H1 (cell line): ENCODE results near the gene GP1BB.

ENCODE experiments used
- EGR1 ChIP-seq: IDR thresholded peaks from 2 replicates; pipeline ENCODE4 v1.6.1; 2011; ENCODE audit warnings: low read depth, low read length, borderline replicate concordance
- EP300 ChIP-seq, 2 experiments: IDR thresholded peaks; 1 replicate in 1 of 2; 2 replicates in 1 of 2; pipeline ENCODE4 v1.6.1; 2011 to 2012; ENCODE audit warnings: low read depth in 2 of 2, low read length in 2 of 2, mild to moderate bottlenecking in 2 of 2, borderline replicate concordance in 1 of 2, inconsistent platforms in 1 of 2, moderate library complexity in 1 of 2
- EZH2 ChIP-seq: fragments of 200-600 bp; sonication (generic); IDR thresholded peaks from 2 replicates; pipeline ENCODE4 v1.7.1; 2012; ENCODE audit warnings: low read depth, mild to moderate bottlenecking, moderate library complexity, low read length, inconsistent platforms; ENCODE audit not compliant: severe bottlenecking
- GTF2F1 ChIP-seq: IDR thresholded peaks from 2 replicates; pipeline ENCODE4 v1.6.1; 2012; ENCODE audit warnings: low read depth, low read length, improper control_type of control experiment, borderline replicate concordance
- JUND ChIP-seq: IDR thresholded peaks from 2 replicates; pipeline ENCODE4 v1.6.1; 2011; ENCODE audit warnings: mild to moderate bottlenecking, improper control_type of control experiment, low read length
- KDM1A ChIP-seq: fragments of 200-600, 300-600 bp; sonication (generic); IDR thresholded peaks from 2 replicates; pipeline ENCODE4 v1.7.1; 2016; ENCODE audit warnings: mild to moderate bottlenecking, low read length, borderline replicate concordance
- POLR2A ChIP-seq, 2 experiments: IDR thresholded peaks; 1 replicate in 1 of 2; 2 replicates in 1 of 2; pipeline ENCODE4 v1.6.1; 2011; ENCODE audit warnings: low read depth in 2 of 2, low read length in 2 of 2, mild to moderate bottlenecking in 2 of 2; ENCODE audit errors: control extremely low read depth in 1 of 2
- POLR2AphosphoS5 ChIP-seq: IDR thresholded peaks from 2 replicates; pipeline ENCODE4 v1.6.1; 2011; ENCODE audit warnings: low read depth, low read length
- TF ChIP-seq, protein P1 (sequence below), 3 experiments: IDR thresholded peaks; 1 replicate in 2 of 3; 2 replicates in 1 of 3; pipeline versions ENCODE4 v1.5.1 to v1.6.1; 2011; ENCODE audit warnings: low read length in 3 of 3, mild to moderate bottlenecking in 3 of 3, inconsistent platforms in 2 of 3, low read depth in 1 of 3, moderate library complexity in 1 of 3; ENCODE audit not compliant: insufficient read depth in 1 of 3; ENCODE audit errors: control extremely low read depth in 1 of 3
- TF ChIP-seq, protein P2 (sequence below): IDR thresholded peaks from 2 replicates; pipeline ENCODE4 v1.6.1; 2011; ENCODE audit warnings: low read length, improper control_type of control experiment

DNA sequence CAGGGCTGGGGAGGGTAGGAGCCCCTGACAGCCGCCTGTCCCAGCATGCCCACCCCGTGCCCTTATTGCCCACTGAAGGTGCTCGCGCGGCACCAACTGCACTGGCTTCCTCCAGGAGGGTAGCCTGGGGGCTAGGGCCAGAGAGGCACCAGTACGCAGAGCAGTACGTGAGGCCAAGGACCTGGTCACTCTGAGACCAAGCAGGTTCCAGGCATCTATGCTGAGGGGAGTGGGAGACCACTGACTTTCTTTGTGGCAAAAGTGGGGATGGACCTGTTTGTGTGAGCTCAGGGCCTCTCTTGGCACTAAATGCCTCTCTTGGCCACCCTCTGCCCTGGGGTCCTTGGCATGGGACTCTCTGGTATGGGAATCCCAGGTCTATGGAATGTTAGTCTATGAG is 10.8 kb downstream of the GP1BB start:
- TF ChIP-seq, protein P1, sequence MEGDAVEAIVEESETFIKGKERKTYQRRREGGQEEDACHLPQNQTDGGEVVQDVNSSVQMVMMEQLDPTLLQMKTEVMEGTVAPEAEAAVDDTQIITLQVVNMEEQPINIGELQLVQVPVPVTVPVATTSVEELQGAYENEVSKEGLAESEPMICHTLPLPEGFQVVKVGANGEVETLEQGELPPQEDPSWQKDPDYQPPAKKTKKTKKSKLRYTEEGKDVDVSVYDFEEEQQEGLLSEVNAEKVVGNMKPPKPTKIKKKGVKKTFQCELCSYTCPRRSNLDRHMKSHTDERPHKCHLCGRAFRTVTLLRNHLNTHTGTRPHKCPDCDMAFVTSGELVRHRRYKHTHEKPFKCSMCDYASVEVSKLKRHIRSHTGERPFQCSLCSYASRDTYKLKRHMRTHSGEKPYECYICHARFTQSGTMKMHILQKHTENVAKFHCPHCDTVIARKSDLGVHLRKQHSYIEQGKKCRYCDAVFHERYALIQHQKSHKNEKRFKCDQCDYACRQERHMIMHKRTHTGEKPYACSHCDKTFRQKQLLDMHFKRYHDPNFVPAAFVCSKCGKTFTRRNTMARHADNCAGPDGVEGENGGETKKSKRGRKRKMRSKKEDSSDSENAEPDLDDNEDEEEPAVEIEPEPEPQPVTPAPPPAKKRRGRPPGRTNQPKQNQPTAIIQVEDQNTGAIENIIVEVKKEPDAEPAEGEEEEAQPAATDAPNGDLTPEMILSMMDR (IDR thresholded peaks at IDR 0.05; ENCODE audit: control extremely low read depth in 1 of 3, insufficient read depth in 1 of 3, low read depth in 1 of 3, low read length in 3 of 3): no peak
- no peak for TF ChIP-seq EP300 (IDR thresholded peaks at IDR 0.05; ENCODE audit: borderline replicate concordance in 1 of 2, low read depth in 2 of 2, low read length in 2 of 2)
- TF ChIP-seq EGR1: no peak
- no peak for TF ChIP-seq EZH2
- no peak for TF ChIP-seq POLR2A (IDR thresholded peaks at IDR 0.05; ENCODE audit: control extremely low read depth in 1 of 2, low read depth in 2 of 2, low read length in 2 of 2)
- no peak for TF ChIP-seq POLR2AphosphoS5
- TF ChIP-seq KDM1A: no peak
- TF ChIP-seq JUND: no peak
- TF ChIP-seq, protein P2, sequence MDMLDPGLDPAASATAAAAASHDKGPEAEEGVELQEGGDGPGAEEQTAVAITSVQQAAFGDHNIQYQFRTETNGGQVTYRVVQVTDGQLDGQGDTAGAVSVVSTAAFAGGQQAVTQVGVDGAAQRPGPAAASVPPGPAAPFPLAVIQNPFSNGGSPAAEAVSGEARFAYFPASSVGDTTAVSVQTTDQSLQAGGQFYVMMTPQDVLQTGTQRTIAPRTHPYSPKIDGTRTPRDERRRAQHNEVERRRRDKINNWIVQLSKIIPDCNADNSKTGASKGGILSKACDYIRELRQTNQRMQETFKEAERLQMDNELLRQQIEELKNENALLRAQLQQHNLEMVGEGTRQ: no peak
- TF ChIP-seq GTF2F1: no peak
